Stimulated activated naive CD4-positive, alpha-beta T cell treated with Interleukin-2 at 50 U/mL for 16 hours (primary cell): Measurements from ENCODE around the gene ATF2.
A peak's percentile ranks its signal among the peaks of the same experiment; 100 is the strongest.

Source experiments
- DNase-seq: peaks from one replicate; lab custom pipeline; 2025; lab: John Stamatoyannopoulos, UW

The ATF2 gene

GRCh38 chr2:175167792-175168563 lies at the start of gene ATF2:
Gene ATF2, minus strand, starts transcription at chr2:175168203. Its CDS starts 31,760 bp downstream, at chr2:175136443.
- peak; percentile 99 for DNase-seq

- DNase-seq, result no peak
Observed at GRCh38 chr2:175207741-175208438, 39.9 kb upstream of the ATF2 start.

GRCh38 chr2:175206866-175207265 lies 38.9 kb upstream of the ATF2 start:
- DNase-seq, result no peak

GRCh38 chr2:175205523-175205922 lies 37.5 kb upstream of the ATF2 start:
- no peak for DNase-seq

GRCh38 chr2:175203621-175204496 lies 35.9 kb upstream of the ATF2 start:
- DNase-seq, result peak; percentile 19

- DNase-seq, result no peak
Observed at GRCh38 chr2:175195012-175195411, 27.0 kb upstream of the ATF2 start.

GRCh38 chr2:175188761-175189160 lies 20.8 kb upstream of the ATF2 start:
- no peak for DNase-seq

- no peak for DNase-seq
Observed at GRCh38 chr2:175187378-175187777, 19.4 kb upstream of the ATF2 start.

GRCh38 chr2:175183674-175184073 lies 15.7 kb upstream of the ATF2 start:
- DNase-seq, result no peak

- DNase-seq, result no peak
Observed at GRCh38 chr2:175181877-175182308, 13.9 kb upstream of the ATF2 start.

GRCh38 chr2:175181104-175181876 lies 13.3 kb upstream of the ATF2 start, which contains the start of gene ATP5MC3:
Gene ATP5MC3, minus strand, starts transcription at chr2:175181710. Its CDS starts 317 bp downstream, at chr2:175181393.
- DNase-seq, result peak; percentile 89

GRCh38 chr2:175180701-175181103 lies 12.7 kb upstream of the ATF2 start:
- DNase-seq, result peak; percentile 49

- DNase-seq, result no peak
Observed at GRCh38 chr2:175176624-175177023, 8.6 kb upstream of the ATF2 start.

- DNase-seq, result no peak
Observed at GRCh38 chr2:175175896-175176295, 7.9 kb upstream of the ATF2 start.

- DNase-seq, result no peak
Observed at GRCh38 chr2:175175320-175175719, 7.3 kb upstream of the ATF2 start.

- no peak for DNase-seq
Observed at GRCh38 chr2:175170659-175171304, 2.8 kb upstream of the ATF2 start.

- DNase-seq, result no peak
Observed at GRCh38 chr2:175169191-175169590, 1.2 kb upstream of the ATF2 start.

GRCh38 chr2:175168564-175168945 lies 552 bp upstream of the ATF2 start:
- no peak for DNase-seq

GRCh38 chr2:175167076-175167791 lies 769 bp downstream of the ATF2 start:
- DNase-seq, result peak; percentile 37

GRCh38 chr2:175166216-175166824 lies 1.7 kb downstream of the ATF2 start:
- DNase-seq, result no peak
